Measurements from ENCODE around the gene NTN1. TPM values are rescaled to one million over a fixed set of nuclear protein-coding genes. Genes with fewer than 3 reads are reported as not detected.
"Not testable (repeated sequence)": the region's sequence is repeated elsewhere in the genome, so short reads cannot be mapped to it uniquely, and the experiment has no call there.

The NTN1 gene
- total and polyA plus RNA-seq, 2 donors from 2014 or later = 1.8 TPM

GRCh38 chr17:9095390-9095789 lies 74.1 kb downstream of the NTN1 start:
- H3K9me3 ChIP-seq (ENCODE audit: control insufficient read depth in 2 of 3, insufficient read depth in 1 of 3, low read length in 3 of 3) = no peaks in the 10 kb centered on the region
- no peaks in the 10 kb centered on the region for H3K27me3 ChIP-seq (ENCODE audit: control insufficient read depth, insufficient read depth, low read length)
- intact Hi-C loops (cut with DNase I) = no loop called here
- H3K4me1 ChIP-seq (ENCODE audit: control insufficient read depth in 2 of 3, insufficient read depth in 2 of 3, low read depth in 1 of 3, low read length in 3 of 3) = no peaks in the 10 kb centered on the region
- TF ChIP-seq CTCF (IDR thresholded peaks at IDR 0.05; ENCODE audit: borderline replicate concordance, extremely low read depth, insufficient read depth) = no peak
- H3K27ac ChIP-seq (ENCODE audit: low read depth in 2 of 2, low read length in 2 of 2) = no peak overlapping the region
- DNase-seq (no peak), FAIRE-seq (no peak)
- H3K4me3 ChIP-seq (ENCODE audit: low read length in 3 of 3) = no peak overlapping the region
- no peaks in the 10 kb centered on the region for H3K36me3 ChIP-seq (ENCODE audit: control insufficient read depth in 2 of 3, insufficient read depth in 3 of 3, low read length in 3 of 3)
- no peak overlapping the region for H3K9ac ChIP-seq (ENCODE audit: low read length in 3 of 3)

- H3K9ac ChIP-seq (ENCODE audit: low read length in 3 of 3) = no peak overlapping the region
- DNase-seq = no peak
- no peak overlapping the region for H3K27ac ChIP-seq (ENCODE audit: low read depth in 2 of 2, low read length in 2 of 2)
- H3K9me3 ChIP-seq (ENCODE audit: control insufficient read depth in 2 of 3, insufficient read depth in 1 of 3, low read length in 3 of 3) = no peaks in the 10 kb centered on the region
- no peaks in the 10 kb centered on the region for H3K4me1 ChIP-seq (ENCODE audit: control insufficient read depth in 2 of 3, insufficient read depth in 2 of 3, low read depth in 1 of 3, low read length in 3 of 3)
- intact Hi-C loops (cut with DNase I) = no loop called here
- TF ChIP-seq CTCF (IDR thresholded peaks at IDR 0.05; ENCODE audit: borderline replicate concordance, extremely low read depth, insufficient read depth) = no peak
- H3K27me3 ChIP-seq (ENCODE audit: control insufficient read depth, insufficient read depth, low read length) = no peaks in the 10 kb centered on the region
- H3K36me3 ChIP-seq (ENCODE audit: control insufficient read depth in 2 of 3, insufficient read depth in 3 of 3, low read length in 3 of 3) = no peaks in the 10 kb centered on the region
- no peak overlapping the region for H3K4me3 ChIP-seq (ENCODE audit: low read length in 3 of 3)
- FAIRE-seq = no peak
These were observed 77.0 kb downstream of the NTN1 start for GRCh38 chr17:9098242-9098825.

GRCh38 chr17:9101356-9101755 lies 80.0 kb downstream of the NTN1 start:
- H3K4me1 ChIP-seq (ENCODE audit: control insufficient read depth in 2 of 3, insufficient read depth in 2 of 3, low read depth in 1 of 3, low read length in 3 of 3) = no peaks in the 10 kb centered on the region
- no peaks in the 10 kb centered on the region for H3K36me3 ChIP-seq (ENCODE audit: control insufficient read depth in 2 of 3, insufficient read depth in 3 of 3, low read length in 3 of 3)
- no peaks in the 10 kb centered on the region for H3K9me3 ChIP-seq (ENCODE audit: control insufficient read depth in 2 of 3, insufficient read depth in 1 of 3, low read length in 3 of 3)
- no peak overlapping the region for H3K9ac ChIP-seq (ENCODE audit: low read length in 3 of 3)
- no peak for TF ChIP-seq CTCF (IDR thresholded peaks at IDR 0.05; ENCODE audit: borderline replicate concordance, extremely low read depth, insufficient read depth)
- H3K4me3 ChIP-seq (ENCODE audit: low read length in 3 of 3) = no peak overlapping the region
- FAIRE-seq = no peak
- intact Hi-C loops (cut with DNase I) = no loop called here
- no peak overlapping the region for H3K27ac ChIP-seq (ENCODE audit: low read depth in 2 of 2, low read length in 2 of 2)
- DNase-seq = no peak
- no peaks in the 10 kb centered on the region for H3K27me3 ChIP-seq (ENCODE audit: control insufficient read depth, insufficient read depth, low read length)

GRCh38 chr17:9103193-9103592 lies 81.9 kb downstream of the NTN1 start:
- H3K4me3 ChIP-seq (ENCODE audit: low read length in 3 of 3); H3K36me3 ChIP-seq (ENCODE audit: control insufficient read depth in 2 of 3, insufficient read depth in 3 of 3, low read length in 3 of 3); DNase-seq; FAIRE-seq; intact Hi-C loops (cut with DNase I); H3K4me1 ChIP-seq (ENCODE audit: control insufficient read depth in 2 of 3, insufficient read depth in 2 of 3, low read depth in 1 of 3, low read length in 3 of 3); H3K27me3 ChIP-seq (ENCODE audit: control insufficient read depth, insufficient read depth, low read length); H3K27ac ChIP-seq (ENCODE audit: low read depth in 2 of 2, low read length in 2 of 2); H3K9ac ChIP-seq (ENCODE audit: low read length in 3 of 3); H3K9me3 ChIP-seq (ENCODE audit: control insufficient read depth in 2 of 3, insufficient read depth in 1 of 3, low read length in 3 of 3): not testable (repeated sequence)
